ENCODE data around the gene GRIA3.
"Not testable (repeated sequence)": the region's sequence is repeated elsewhere in the genome, so short reads cannot be mapped to it uniquely, and the experiment has no call there.

GRIA3 gene

GRCh38 chrX:123464709-123465108 is 280.6 kb downstream of the GRIA3 start:
- DNase-seq (ENCODE audit: low read depth in 2 of 2): no peak

GRCh38 chrX:123468481-123468880 is 284.4 kb downstream of the GRIA3 start:
- no peak for DNase-seq (ENCODE audit: low read depth in 2 of 2)

DNA sequence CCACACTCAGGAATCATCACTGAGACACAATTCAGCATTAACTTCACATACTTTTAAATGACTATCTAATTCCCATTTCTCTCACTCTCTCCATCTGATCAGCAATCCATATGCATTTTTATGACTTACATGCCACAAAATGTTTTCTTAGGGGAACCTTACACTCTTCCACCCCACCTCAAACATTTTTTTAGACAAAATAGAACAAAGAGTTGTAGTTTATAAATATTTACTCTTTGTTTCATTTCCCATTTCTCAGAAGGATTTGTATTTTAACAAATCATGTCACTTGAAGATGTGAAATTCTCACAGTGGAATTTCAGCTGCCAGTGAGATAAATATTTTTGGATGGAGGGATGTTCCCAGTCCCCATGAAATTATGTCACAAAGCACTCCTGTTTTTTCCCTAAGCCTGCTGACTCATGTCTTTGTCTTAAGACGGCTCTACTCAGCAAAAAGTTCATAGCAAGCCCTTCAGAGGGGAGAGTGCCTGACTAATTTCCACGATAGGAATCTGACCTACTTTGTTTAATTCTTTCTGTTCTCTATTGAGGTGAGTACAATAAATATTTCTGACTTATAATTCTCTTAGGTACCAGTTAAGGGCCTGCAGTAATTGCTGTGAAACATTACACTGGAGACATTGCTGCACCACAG is 291.1 kb downstream of the GRIA3 start:
- DNase-seq (ENCODE audit: low read depth in 2 of 2): no peak

- no peak for DNase-seq (ENCODE audit: low read depth in 2 of 2)
Observed at GRCh38 chrX:123476611-123477219, 292.6 kb downstream of the GRIA3 start.

DNA sequence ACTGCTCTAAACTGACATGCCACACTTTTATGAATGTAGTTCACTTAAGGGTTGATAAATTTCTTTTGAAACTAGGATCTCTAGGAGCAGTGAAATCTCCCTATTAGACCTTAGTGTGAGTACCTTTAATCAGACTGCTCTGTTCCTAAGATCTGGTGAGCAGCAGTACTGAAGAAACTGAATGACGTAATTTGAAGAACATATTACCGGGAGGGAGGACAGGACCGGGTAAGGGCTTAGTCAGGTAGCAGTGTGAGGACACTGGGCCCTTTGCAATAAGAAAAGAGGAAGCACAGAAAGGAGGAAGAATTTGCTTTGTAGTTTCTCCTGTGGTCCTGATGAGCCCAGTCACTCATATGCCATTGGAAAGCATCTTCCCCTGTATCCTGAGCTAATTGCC is 293.6 kb downstream of the GRIA3 start:
- DNase-seq (ENCODE audit: low read depth in 2 of 2): no peak

DNA sequence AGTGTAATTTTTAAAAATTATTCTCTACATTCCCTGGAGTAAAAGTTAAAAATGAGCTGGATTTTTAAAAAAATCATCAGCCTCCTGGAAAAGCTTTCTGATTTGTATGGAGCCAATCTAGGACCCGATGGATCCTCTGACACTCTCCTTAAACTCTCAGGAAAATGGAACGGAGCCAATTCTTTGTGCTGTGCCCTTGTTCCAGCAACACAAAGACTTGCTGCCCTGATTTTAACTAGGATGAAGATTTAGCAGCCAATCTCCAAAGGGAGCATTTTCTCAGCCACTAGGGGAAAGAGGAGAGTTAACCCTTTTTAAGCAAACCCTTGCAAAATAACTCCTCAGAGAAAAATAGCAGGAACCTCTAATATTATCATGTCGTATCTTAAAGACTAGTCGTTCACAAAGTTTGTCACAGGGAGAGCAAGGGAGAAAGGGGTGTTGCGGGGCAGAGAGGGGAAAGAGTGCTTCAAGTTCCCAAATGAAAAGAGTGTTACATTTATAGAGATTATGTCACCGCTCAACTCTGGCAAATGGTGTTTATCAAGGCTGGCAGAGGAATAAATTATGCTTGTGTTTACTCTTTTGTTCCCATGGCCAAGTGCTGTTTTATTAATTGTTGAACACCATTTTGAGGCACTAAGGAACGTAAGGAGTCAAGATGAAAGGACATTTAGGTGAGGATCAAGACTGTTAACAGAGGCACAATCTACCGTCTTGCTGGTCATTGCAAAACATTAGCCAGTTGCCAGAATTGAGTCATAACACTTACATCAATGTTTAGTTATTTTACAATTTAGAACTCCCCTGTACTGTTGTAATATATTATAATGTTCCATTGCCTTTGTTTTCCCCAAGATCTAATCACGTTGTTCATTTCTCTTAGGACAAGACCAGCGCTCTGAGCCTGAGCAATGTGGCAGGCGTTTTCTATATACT is 298.1 kb downstream of the GRIA3 start:
- DNase-seq (ENCODE audit: low read depth in 2 of 2): no peak

- no peak for DNase-seq (ENCODE audit: low read depth in 2 of 2)
Observed at GRCh38 chrX:123486297-123486696, 302.2 kb downstream of the GRIA3 start.

DNA sequence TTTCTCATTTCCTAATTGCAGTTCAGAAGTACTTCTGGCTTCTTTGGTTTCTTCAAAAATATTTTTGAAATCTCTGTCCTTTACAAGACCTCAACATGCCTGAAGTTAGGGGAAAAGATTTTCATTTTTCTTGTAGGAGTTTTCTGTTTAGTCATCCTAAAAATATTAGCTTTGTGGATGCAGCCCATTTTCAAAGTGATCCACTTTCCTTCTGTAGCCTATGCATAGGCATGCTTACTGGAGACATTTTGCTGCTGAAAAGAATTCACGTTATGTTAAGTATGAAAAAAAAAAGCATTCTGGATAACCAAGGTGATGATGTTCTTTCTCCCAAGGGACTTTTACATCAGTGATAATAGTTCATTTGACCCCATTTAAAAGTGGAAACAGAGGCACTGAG is 303.2 kb downstream of the GRIA3 start:
- DNase-seq (ENCODE audit: low read depth in 2 of 2): no peak

DNA sequence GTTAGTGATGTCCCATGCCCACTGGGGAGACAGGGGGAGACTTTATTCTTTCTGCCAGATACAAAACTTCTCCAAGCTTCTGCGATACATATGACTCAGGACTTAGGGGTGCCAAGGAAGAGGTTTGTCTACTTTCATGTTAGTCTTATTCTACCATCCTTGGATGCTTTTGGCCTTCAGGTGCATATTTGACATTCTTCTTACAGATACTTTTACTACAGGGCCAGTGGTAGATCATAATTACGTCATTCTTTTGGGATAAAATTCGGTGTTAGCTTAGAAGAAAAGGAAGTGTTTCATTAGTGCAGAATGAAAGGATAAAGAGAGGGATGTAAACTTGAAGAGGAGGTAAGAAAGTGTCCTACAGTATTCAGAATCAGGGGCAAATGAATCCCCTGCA is 303.6 kb downstream of the GRIA3 start:
- DNase-seq (ENCODE audit: low read depth in 2 of 2): no peak

DNA sequence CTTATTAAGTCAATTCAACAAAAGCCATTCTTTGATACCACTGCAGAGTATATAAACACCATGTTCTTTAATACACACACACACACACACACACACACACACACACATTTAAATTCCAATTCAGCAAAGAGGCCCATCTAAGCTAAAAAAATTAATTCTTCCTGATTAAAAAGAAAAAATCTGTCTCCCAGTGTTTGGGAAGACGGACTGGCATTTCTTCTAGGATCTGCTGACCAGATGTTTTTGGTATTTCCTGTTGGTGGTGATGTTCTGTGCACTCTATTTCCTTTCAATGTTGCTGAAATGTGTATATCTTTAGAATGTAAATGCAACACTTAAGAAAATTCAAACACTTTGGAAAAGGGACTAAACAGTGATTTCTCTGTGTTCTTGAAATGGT is 304.9 kb downstream of the GRIA3 start:
- DNase-seq (ENCODE audit: low read depth in 2 of 2): no peak

DNA sequence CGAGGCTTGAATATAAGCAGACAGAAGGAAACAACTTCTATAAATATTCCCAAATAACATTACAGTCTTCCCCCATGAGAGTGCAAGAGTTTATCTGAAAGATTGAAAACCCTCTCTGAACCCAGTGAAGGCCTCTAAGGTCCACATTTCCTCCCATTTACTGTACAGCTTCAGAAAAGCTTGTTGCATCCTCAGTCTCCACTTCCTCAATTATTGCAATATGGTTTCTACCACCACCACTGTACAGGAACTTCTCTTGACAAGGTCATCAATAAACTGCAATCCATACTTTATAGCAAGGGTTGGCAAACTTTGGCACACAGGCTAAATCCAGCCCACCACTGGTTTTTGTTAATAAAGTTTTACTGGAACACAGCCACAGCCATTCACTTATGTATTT is 309.8 kb downstream of the GRIA3 start:
- no peak for DNase-seq (ENCODE audit: low read depth in 2 of 2)

DNA sequence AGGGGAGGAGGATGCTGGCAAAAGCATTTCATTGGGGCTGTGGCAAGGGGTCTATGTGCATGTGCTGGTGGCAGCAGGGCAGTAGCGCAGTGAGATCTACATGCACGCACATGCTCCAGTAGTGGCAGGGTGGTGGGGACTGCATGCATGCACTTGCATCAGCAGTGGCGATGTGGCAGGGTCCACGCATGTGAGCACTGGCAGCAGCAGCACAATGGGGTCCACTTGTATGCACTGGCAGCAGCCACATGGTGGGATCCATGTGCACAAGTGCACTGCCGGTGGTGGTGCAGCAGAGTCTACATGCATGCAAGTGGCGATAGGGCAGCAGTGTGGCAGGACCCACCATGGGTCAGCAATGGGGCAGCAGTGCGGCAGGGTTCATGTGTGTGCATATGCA is 315.7 kb downstream of the GRIA3 start:
- no peak for DNase-seq (ENCODE audit: low read depth in 2 of 2)

DNA sequence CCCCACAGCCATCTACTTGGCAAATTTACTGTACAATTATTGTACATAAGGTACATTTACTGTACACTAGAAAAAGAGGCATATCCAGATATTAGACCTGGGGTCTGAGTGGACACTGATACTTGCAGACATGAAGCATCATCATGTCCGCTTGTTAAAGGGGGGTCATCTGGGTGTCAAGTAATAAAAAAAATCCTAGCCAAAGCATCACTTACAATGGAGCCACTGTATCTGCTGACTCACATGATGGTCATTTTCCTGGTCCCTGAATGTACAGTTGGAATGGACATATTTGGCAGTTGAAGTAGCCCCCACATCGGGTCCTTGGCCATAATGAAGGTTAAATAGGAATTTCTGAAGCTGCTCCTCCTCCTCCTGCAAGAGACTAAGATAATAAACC is 320.0 kb downstream of the GRIA3 start:
- no peak for DNase-seq (ENCODE audit: low read depth in 2 of 2)

GRCh38 chrX:123504630-123505270 is 320.7 kb downstream of the GRIA3 start:
- DNase-seq (ENCODE audit: low read depth in 2 of 2): no peak

- no peak for DNase-seq (ENCODE audit: low read depth in 2 of 2)
Observed at GRCh38 chrX:123513585-123514278, 329.7 kb downstream of the GRIA3 start.

GRCh38 chrX:123514279-123514640 is 330.2 kb downstream of the GRIA3 start:
- not testable (repeated sequence) for DNase-seq (ENCODE audit: low read depth in 2 of 2)

DNA sequence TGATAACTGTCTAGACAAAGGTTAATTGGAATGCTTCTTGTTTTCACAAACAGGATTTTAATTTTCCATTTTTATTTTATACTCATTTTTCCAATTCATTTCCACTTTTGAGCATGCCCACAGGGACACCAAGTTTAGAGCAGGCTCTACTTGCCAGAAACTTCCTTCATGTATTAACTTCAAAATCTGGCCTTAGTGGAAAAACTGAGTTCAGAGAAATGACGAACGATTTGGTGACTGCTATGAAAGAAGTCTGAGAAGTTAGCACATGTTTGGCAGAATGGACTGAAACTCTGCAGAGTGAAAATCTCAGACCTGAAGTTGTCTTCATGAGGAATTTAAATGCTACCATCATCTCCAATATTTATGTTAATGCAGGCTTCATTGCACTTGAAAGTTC is 334.7 kb downstream of the GRIA3 start:
- DNase-seq (ENCODE audit: low read depth in 2 of 2): no peak

GRCh38 chrX:123525123-123525725 is 341.1 kb downstream of the GRIA3 start:
- DNase-seq (ENCODE audit: low read depth in 2 of 2): no peak

DNA sequence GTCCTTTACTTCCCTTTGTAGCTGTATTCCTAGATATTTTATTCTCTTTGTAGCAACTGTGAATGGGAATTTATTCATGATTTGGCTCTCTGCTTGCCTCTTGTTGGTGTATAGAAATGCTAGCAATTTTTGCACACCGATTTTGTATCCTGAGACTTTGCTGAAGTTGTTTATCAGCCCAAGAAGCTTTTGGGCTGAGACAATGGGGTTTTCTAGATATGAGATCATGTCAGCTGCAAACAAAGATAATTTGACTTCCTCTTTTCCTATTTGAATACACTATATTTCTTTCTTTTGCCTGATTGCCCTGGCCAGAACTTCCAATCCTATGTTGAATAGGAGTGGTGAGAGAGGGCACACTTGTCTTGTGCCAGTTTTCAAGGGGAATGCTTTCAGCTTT is 346.6 kb downstream of the GRIA3 start:
- not testable (repeated sequence) for DNase-seq (ENCODE audit: low read depth in 2 of 2)

Measured in stimulated activated CD8-positive, alpha-beta memory T cell treated with anti-CD3 and anti-CD28 coated beads, Interleukin-7, amount 100 ng/mL, for 4 hours (primary cell).